ENCODE results near the gene NEU3.

NEU3 gene

GRCh38 chr11:75063741-75064314 lies 75.1 kb downstream of the NEU3 start:
- no peak for DNase-seq (ENCODE audit: low read depth)

- DNase-seq (ENCODE audit: low read depth): no peak
Measured at GRCh38 chr11:75066061-75066460, 77.3 kb downstream of the NEU3 start.

Data from stimulated activated CD8-positive, alpha-beta memory T cell treated with anti-CD3 and anti-CD28 coated beads, Interleukin-12 subunit alpha, Interleukin-12 subunit beta, amount 100 ng/mL, for 4 hours (primary cell).